Bronchial smooth muscle cell (primary cell): ENCODE results near the gene CLEC2A. TPM values are rescaled to one million over a fixed set of nuclear protein-coding genes. Genes with fewer than 3 reads are reported as not detected.

Experiments used
- total RNA-seq: library from RNA; depleted of rRNA; stranded (reverse); fragments of >200 nt; gene quantifications from 2 replicates; pipeline ENCODE4 v1.2.1, GENCODE V29; 2014

CLEC2A gene
- not detected in 2 replicates for total RNA-seq

GRCh38 chr12:9932270-9932669 lies at the start of gene CLEC2A:
CLEC2A (minus strand) TSS chr12:9932370; CDS start chr12:9932329, 41 bp downstream.

GRCh38 chr12:9971181-9971580 lies 39.0 kb upstream of the CLEC2A start, which contains the start of gene CLEC12A:
CLEC12A (plus strand) TSS chr12:9971409; CDS start chr12:9971597, 188 bp downstream.

GRCh38 chr12:9881246-9881645 lies 50.9 kb downstream of the CLEC2A start, which contains the start of gene KLRF2:
KLRF2 (plus strand) TSS chr12:9881489; CDS start chr12:9881596, 107 bp downstream.

GRCh38 chr12:9869307-9870161 lies 62.6 kb downstream of the CLEC2A start, which contains the start of gene CLEC2B:
CLEC2B (minus strand) TSS chr12:9869354.

Other genes starting within 250 kb of the CLEC2A start
- not detected in 2 replicates for gene CLECL1, start 199.3 kb downstream of the CLEC2A start, total RNA-seq
- not detected in 2 replicates for gene CD69, start 171.5 kb downstream of the CLEC2A start, total RNA-seq
- gene KLRF1, start 104.9 kb downstream of the CLEC2A start, total RNA-seq, result 0.47 TPM in 1 of 2 replicates, not detected in the other
- 5.4 and 20.8 TPM in 2 replicates for gene CLEC2B, start 63.0 kb downstream of the CLEC2A start, total RNA-seq
- gene KLRF2, start 50.9 kb downstream of the CLEC2A start, total RNA-seq, result not detected in 2 replicates
- not detected in 2 replicates for gene CLEC12A, start 39.0 kb upstream of the CLEC2A start, total RNA-seq
- not detected in 2 replicates for gene CLEC1B, start 66.8 kb upstream of the CLEC2A start, total RNA-seq
- gene CLEC12B, start 78.3 kb upstream of the CLEC2A start, total RNA-seq, result not detected in 2 replicates
- gene CLEC9A, start 98.3 kb upstream of the CLEC2A start, total RNA-seq, result not detected in 2 replicates
- not detected in 2 replicates for gene CLEC1A, start 166.6 kb upstream of the CLEC2A start, total RNA-seq
- gene CLEC7A, start 197.8 kb upstream of the CLEC2A start, total RNA-seq, result not detected in 2 replicates
- gene OLR1, start 239.8 kb upstream of the CLEC2A start, total RNA-seq, result 0.16 TPM in 1 of 2 replicates, not detected in the other
- gene TMEM52B, start 246.7 kb upstream of the CLEC2A start, total RNA-seq, result not detected in 2 replicates